Spleen (tissue), 11 donors: Measurements from ENCODE around the gene WHAMM. TPM values are rescaled to one million over a fixed set of nuclear protein-coding genes. Genes with fewer than 3 reads are reported as not detected.

ENCODE experiments used
- DNase-seq: peaks from one replicate; pipeline ENCODE4 v3.0.0-alpha.2; 2020
- H3K27ac ChIP-seq, 8 donors: fragments of 200-600 bp; sonication (generic) in 7 of 8; 1 replicate in 4 of 8; 2 replicates in 4 of 8; pipeline versions ENCODE4 v1.5.0 to v1.8.0; 2016 to 2021; ENCODE audit warnings: inconsistent platforms in 4 of 8, mild to moderate bottlenecking in 4 of 8, moderate library complexity in 1 of 8
- H3K27me3 ChIP-seq, 7 donors: fragments of 200-600 bp; sonication (generic) in 6 of 7; replicated peaks in 1 of 7; 1 replicate in 4 of 7; 2 replicates in 3 of 7; pipeline versions ENCODE4 v1.5.0 to v1.8.0; 2016 to 2021; ENCODE audit warnings: inconsistent platforms in 3 of 7, mild to moderate bottlenecking in 1 of 7
- H3K36me3 ChIP-seq, 6 donors: fragments of 200-600 bp; sonication (generic) in 5 of 6; 1 replicate in 4 of 6; 2 replicates in 2 of 6; pipeline versions ENCODE4 v1.5.0 to v1.8.0; 2016 to 2021; ENCODE audit warnings: inconsistent platforms in 2 of 6
- H3K4me1 ChIP-seq, 6 donors: fragments of 200-600 bp; sonication (generic) in 5 of 6; 1 replicate in 3 of 6; 2 replicates in 3 of 6; pipeline versions ENCODE4 v1.5.0 to v1.8.0; 2016 to 2021; ENCODE audit warnings: inconsistent platforms in 3 of 6
- H3K4me3 ChIP-seq, 8 donors: fragments of 200-600 bp; sonication (generic) in 7 of 8; 1 replicate in 4 of 8; 2 replicates in 4 of 8; pipeline versions ENCODE4 v1.5.0 to v1.8.0; 2016 to 2021; ENCODE audit warnings: inconsistent platforms in 4 of 8, mild to moderate bottlenecking in 4 of 8, moderate library complexity in 2 of 8
- H3K9me3 ChIP-seq, 8 donors: fragments of 200-600 bp; sonication (generic) in 7 of 8; 1 replicate in 4 of 8; 2 replicates in 4 of 8; pipeline versions ENCODE4 v1.5.0 to v1.8.0; 2016 to 2021; ENCODE audit warnings: inconsistent platforms in 4 of 8
- CTCF ChIP-seq, 11 experiments: fragments of 200-600 bp in 7 of 11; fragments of 450-650 bp in 4 of 11; sonication (generic) in 4 of 11; IDR thresholded peaks in 8 of 11; conservative IDR thresholded peaks in 3 of 11; 1 replicate in 7 of 11; 2 replicates in 4 of 11; pipeline versions ENCODE4 v1.4.0 to v1.8.0; 2016 to 2021; ENCODE audit warnings: antibody characterized with exemption in 11 of 11, inconsistent platforms in 4 of 11, mild to moderate bottlenecking in 1 of 11
- POLR2A ChIP-seq, 3 donors: fragments of 450-650 bp; IDR thresholded peaks; one replicate each; pipeline ENCODE4 v1.5.1; 2017; ENCODE audit warnings: antibody characterized with exemption in 3 of 3, mild to moderate bottlenecking in 1 of 3
- POLR2AphosphoS5 ChIP-seq, 3 donors: sonication (generic); formaldehyde crosslinking; IDR thresholded peaks; one replicate each; pipeline ENCODE4 v1.5.1; 2017; ENCODE audit warnings: antibody characterized with exemption in 3 of 3
- WGBS, 5 donors: extraction: QIAGEN DNeasy Blood & Tissue Kit in 3 of 5; methylation state at CpG; one replicate each; pipeline versions ENCODE4 v1.1.5 to v1.1.7; 2013 to 2018; 5-methylcytosine and 5-hydroxymethylcytosine counted together
- intact Hi-C: fragments of 100-400 bp; cut with DNase I; formaldehyde crosslinking; loops from one replicate; pipeline ENCODE4 v1.15.0; 2023; ENCODE audit warnings: low total_unique reads
- polyA plus RNA-seq, 3 donors: library from polyadenylated mRNA; stranded (reverse); fragments of 200-250 nt; gene quantifications; one replicate each; pipeline ENCODE4 v1.2.1, GENCODE V29; 2013
- total RNA-seq, 7 donors: library from RNA; depleted of rRNA in 3 of 7; stranded (reverse); fragments of >200 nt in 3 of 7; fragmentation: NEBNext Ultra II Directional in 4 of 7; extraction: Animal tissue kit (Norgen Biotek cat#: 25700) in 4 of 7; gene quantifications; one replicate each; pipeline versions ENCODE4 v1.1.0 to v1.2.1, GENCODE V29; 2016 to 2021
- donor health status: healthy with polysubstance abuse.
- donor health status: DM: no; HTN: no; CAD: no; lungs with moderate emphysema.
- donor health status: DM: no; HTN: no; CAD: no.
- donor health status: Bipolar disorder and iron deficiency.
- donor health status: healthy.
- donor health status: DM: no; HTN: no; CAD: no.
- donor health status: DM: yes; HTN: yes; CAD: no.

The WHAMM gene
- total and polyA plus RNA-seq, 10 donors, result 3.3 to 14.1 (median 11.9) TPM

- no peaks in the 10 kb centered on the region for H3K27me3 ChIP-seq
- intact Hi-C loops, result no loop called here
- WGBS, 5 donors, result 82 to 92% (median 87%) methylated on average over 1 of the region's 1 CpG
- DNase-seq, result no peak
- H3K27ac ChIP-seq, result no peak overlapping the region
- no peak overlapping the region for H3K4me3 ChIP-seq
- H3K9me3 ChIP-seq, result no peaks in the 10 kb centered on the region
- TF ChIP-seq CTCF (IDR thresholded peaks at IDR 0.05 in 8 of 11, conservative IDR thresholded peaks at IDR 0.05 in 3 of 11), result no peak
- no peak for TF ChIP-seq POLR2A (IDR thresholded peaks at IDR 0.05)
- TF ChIP-seq POLR2AphosphoS5 (IDR thresholded peaks at IDR 0.05), result no peak
- H3K4me1 ChIP-seq, result peaks cover 0 to 16% (median 5%) of the 10 kb centered on the region in 6 donors
- H3K36me3 ChIP-seq, result peaks cover 5 to 100% (median 100%) of the 10 kb centered on the region in 6 donors
Observed at GRCh38 chr15:82828075-82828474, 18.6 kb downstream of the WHAMM start.

DNA sequence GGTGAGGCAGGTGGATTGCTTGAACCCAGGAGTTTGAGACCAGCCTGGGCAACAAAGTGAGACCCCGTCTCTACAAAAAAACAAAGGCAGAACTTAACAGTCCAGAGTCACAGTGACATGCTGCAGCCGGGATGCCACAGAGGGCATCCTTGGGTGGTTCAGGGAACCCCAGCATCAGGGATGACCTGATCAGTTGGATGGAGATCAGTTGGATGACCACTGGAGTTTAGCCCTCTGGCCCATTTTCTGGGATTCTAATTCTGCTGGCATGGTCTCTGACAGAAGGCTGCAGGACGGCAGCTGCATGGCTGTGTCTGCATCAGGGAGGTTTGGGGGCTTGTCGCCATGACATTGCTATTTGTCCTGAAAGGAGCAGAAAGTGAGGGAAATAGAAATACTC, 19.8 kb downstream of the WHAMM start:
- peaks cover 0 to 16% (median 5%) of the 10 kb centered on the region in 6 donors for H3K4me1 ChIP-seq
- intact Hi-C loops, result no loop called here
- no peak overlapping the region for H3K4me3 ChIP-seq
- peaks cover 8 to 100% (median 100%) of the 10 kb centered on the region in 6 donors for H3K36me3 ChIP-seq
- no peaks in the 10 kb centered on the region for H3K27me3 ChIP-seq
- TF ChIP-seq POLR2A (IDR thresholded peaks at IDR 0.05) (no peak), CTCF (IDR thresholded peaks at IDR 0.05 in 8 of 11, conservative IDR thresholded peaks at IDR 0.05 in 3 of 11) (no peak), POLR2AphosphoS5 (IDR thresholded peaks at IDR 0.05) (no peak)
- H3K27ac ChIP-seq, result no peak overlapping the region
- H3K9me3 ChIP-seq, result no peaks in the 10 kb centered on the region
- no peak for DNase-seq
- 94 to 100% (median 95%) methylated on average over 4 of the region's 4 CpGs for WGBS, 5 donors

- intact Hi-C loops, result no loop called here
- DNase-seq, result no peak
- H3K4me1 ChIP-seq, result peaks cover 0 to 16% (median 5%) of the 10 kb centered on the region in 6 donors
- 83 to 95% (median 91%) methylated on average over 18 of the region's 18 CpGs for WGBS, 5 donors
- no peak overlapping the region for H3K27ac ChIP-seq
- no peaks in the 10 kb centered on the region for H3K9me3 ChIP-seq
- H3K27me3 ChIP-seq, result no peaks in the 10 kb centered on the region
- H3K4me3 ChIP-seq, result no peak overlapping the region
- TF ChIP-seq POLR2A (IDR thresholded peaks at IDR 0.05) (no peak), POLR2AphosphoS5 (IDR thresholded peaks at IDR 0.05) (no peak), CTCF (IDR thresholded peaks at IDR 0.05 in 8 of 11, conservative IDR thresholded peaks at IDR 0.05 in 3 of 11) (no peak)
- peaks cover 10 to 100% (median 100%) of the 10 kb centered on the region in 6 donors for H3K36me3 ChIP-seq
Observed at GRCh38 chr15:82830427-82831173, 21.2 kb downstream of the WHAMM start.

- no peaks in the 10 kb centered on the region for H3K27me3 ChIP-seq
- no peaks in the 10 kb centered on the region for H3K9me3 ChIP-seq
- intact Hi-C loops, result no loop called here
- no peak overlapping the region for H3K4me3 ChIP-seq
- peaks cover 12 to 100% (median 100%) of the 10 kb centered on the region in 6 donors for H3K36me3 ChIP-seq
- DNase-seq, result no peak
- no peak overlapping the region for H3K27ac ChIP-seq
- H3K4me1 ChIP-seq, result peaks cover 0 to 16% (median 5%) of the 10 kb centered on the region in 6 donors
- TF ChIP-seq CTCF (IDR thresholded peaks at IDR 0.05 in 8 of 11, conservative IDR thresholded peaks at IDR 0.05 in 3 of 11) (no peak), POLR2A (IDR thresholded peaks at IDR 0.05) (no peak), POLR2AphosphoS5 (IDR thresholded peaks at IDR 0.05) (no peak)
- WGBS, 5 donors, result 84 to 91% (median 88%) methylated on average over 5 of the region's 5 CpGs
Observed at GRCh38 chr15:82831894-82832600, 22.6 kb downstream of the WHAMM start.
